Left lung (tissue), 14 donors: Measurements from ENCODE around the gene HIGD2A. TPM values are rescaled to one million over a fixed set of nuclear protein-coding genes. Genes with fewer than 3 reads are reported as not detected.

Experiments used
- ATAC-seq: fragments of 200-7000 bp; cut with Tn5 transposase; one replicate; pipeline ENCODE4 v1.9.1; 2020; ENCODE audit warnings: moderate library complexity
- DNase-seq, 4 donors: peaks; one replicate each; pipeline ENCODE4 v3.0.0-alpha.2; 2013 to 2020
- H3K27ac ChIP-seq, 2 donors: fragments of 200-600 bp; sonication (generic) in 1 of 2; one replicate each; pipeline versions ENCODE4 v1.5.0 to v1.8.0; 2020 to 2021
- H3K27me3 ChIP-seq, 2 donors: fragments of 200-600 bp; sonication (generic) in 1 of 2; one replicate each; pipeline versions ENCODE4 v1.5.0 to v1.8.0; 2020 to 2021
- H3K36me3 ChIP-seq, 2 donors: fragments of 200-600 bp; sonication (generic) in 1 of 2; one replicate each; pipeline versions ENCODE4 v1.5.0 to v1.8.0; 2020 to 2021
- H3K4me1 ChIP-seq, 2 donors: fragments of 200-600 bp; one replicate each; pipeline ENCODE4 v1.8.0; 2021
- H3K4me3 ChIP-seq, 2 donors: fragments of 200-600 bp; sonication (generic) in 1 of 2; one replicate each; pipeline versions ENCODE4 v1.5.0 to v1.8.0; 2020 to 2021; ENCODE audit warnings: mild to moderate bottlenecking in 1 of 2
- H3K9me3 ChIP-seq, 2 donors: fragments of 200-600 bp; sonication (generic) in 1 of 2; one replicate each; pipeline versions ENCODE4 v1.5.0 to v1.8.0; 2020 to 2021
- CTCF ChIP-seq, 2 donors: fragments of 200-600 bp; sonication (generic) in 1 of 2; IDR thresholded peaks; one replicate each; pipeline versions ENCODE4 v1.5.0 to v1.8.0; 2021; ENCODE audit warnings: antibody characterized with exemption in 2 of 2
- intact Hi-C, 2 donors: fragments of 100-400 bp; cut with DNase I; formaldehyde crosslinking; loops; one replicate each; pipeline versions ENCODE4 v1.11.2 to v1.14.2; 2022
- long read RNA-seq, 12 donors: library from polyadenylated mRNA in 2 of 12; unstranded in 2 of 12; transcript quantifications; one replicate each; pipeline ENCODE4 v2.0.0 and lab custom pipeline, GENCODE V29; 2019 to 2026
- polyA plus RNA-seq, 6 donors: library from polyadenylated mRNA; unstranded; fragments of 120-200 nt; gene quantifications; one replicate each; pipeline ENCODE4 v1.2.1, GENCODE V29; 2013; ENCODE audit not compliant: insufficient read length in 6 of 6
- total RNA-seq, 2 donors: library from RNA; stranded (reverse); fragmentation: NEBNext Ultra II Directional; extraction: Animal tissue kit (Norgen Biotek cat#: 25700); gene quantifications; one replicate each; pipeline ENCODE4 v1.2.1, GENCODE V29; 2021
- donor health status: DM: no; HTN: yes; CAD: no.
- donor health status: DM: no; HTN: no; CAD: no.

HIGD2A gene
- 100 to 1,000 TPM in 1 of 2 donors, 10 to 100 TPM in 1; 83.3 to 109 TPM for total RNA-seq
- 100 to 1,000 TPM in 2 of 6 donors, 10 to 100 TPM in 4; 77.7 to 110 (median 88.8) TPM for polyA plus RNA-seq
- long read RNA-seq, donor 1, transcript HIGD2A-201 (2 exons, 668 nt) = major isoform, 149 of 149 reads
- long read RNA-seq, donor 1, partial matches to known transcripts = 0 of 149 reads
- long read RNA-seq, donor 1, other reads (novel, unspliced or antisense) = 0 of 149 reads
- long read RNA-seq, donor 2, transcript HIGD2A-201 (2 exons, 668 nt) = major isoform, 106 of 165 reads
- long read RNA-seq, donor 2, partial matches to known transcripts = 59 of 165 reads
- long read RNA-seq, donor 2, other reads (novel, unspliced or antisense) = 0 of 165 reads
- long read RNA-seq, donor 3, transcript HIGD2A-201 (2 exons, 668 nt) = major isoform, 107 of 107 reads
- long read RNA-seq, donor 3, partial matches to known transcripts = 0 of 107 reads
- long read RNA-seq, donor 3, other reads (novel, unspliced or antisense) = 0 of 107 reads
- long read RNA-seq, donor 4, transcript HIGD2A-201 (2 exons, 668 nt) = major isoform, 141 of 143 reads
- long read RNA-seq, donor 4, partial matches to known transcripts = 0 of 143 reads
- long read RNA-seq, donor 4, other reads (novel, unspliced or antisense) = 2 of 143 reads
- long read RNA-seq, donor 5, transcript HIGD2A-201 (2 exons, 668 nt) = major isoform, 113 of 113 reads
- long read RNA-seq, donor 5, partial matches to known transcripts = 0 of 113 reads
- long read RNA-seq, donor 5, other reads (novel, unspliced or antisense) = 0 of 113 reads
- long read RNA-seq, donor 6, transcript HIGD2A-201 (2 exons, 668 nt) = major isoform, 109 of 109 reads
- long read RNA-seq, donor 6, partial matches to known transcripts = 0 of 109 reads
- long read RNA-seq, donor 6, other reads (novel, unspliced or antisense) = 0 of 109 reads
- long read RNA-seq, donor 7, transcript HIGD2A-201 (2 exons, 668 nt) = major isoform, 54 of 54 reads
- long read RNA-seq, donor 7, partial matches to known transcripts = 0 of 54 reads
- long read RNA-seq, donor 7, other reads (novel, unspliced or antisense) = 0 of 54 reads
- long read RNA-seq, donor 8, transcript HIGD2A-201 (2 exons, 668 nt) = major isoform, 55 of 73 reads
- long read RNA-seq, donor 8, partial matches to known transcripts = 18 of 73 reads
- long read RNA-seq, donor 8, other reads (novel, unspliced or antisense) = 0 of 73 reads
- long read RNA-seq, donor 9, partial matches to known transcripts = 0 of 2 reads
- long read RNA-seq, donor 9, other reads (novel, unspliced or antisense) = 0 of 2 reads
- long read RNA-seq, donor 10, transcript HIGD2A-201 (2 exons, 668 nt) = major isoform, 97 of 99 reads
- long read RNA-seq, donor 10, partial matches to known transcripts = 2 of 99 reads
- long read RNA-seq, donor 10, other reads (novel, unspliced or antisense) = 0 of 99 reads
- long read RNA-seq, donor 11, transcript HIGD2A-201 (2 exons, 668 nt) = major isoform, 149 of 149 reads
- long read RNA-seq, donor 11, partial matches to known transcripts = 0 of 149 reads
- long read RNA-seq, donor 11, other reads (novel, unspliced or antisense) = 0 of 149 reads
- long read RNA-seq, donor 12, transcript HIGD2A-201 (2 exons, 668 nt) = major isoform, 81 of 81 reads
- long read RNA-seq, donor 12, partial matches to known transcripts = 0 of 81 reads
- long read RNA-seq, donor 12, other reads (novel, unspliced or antisense) = 0 of 81 reads

- peak within 1 kb of the TSS; percentile 77 to 96 for H3K4me3 ChIP-seq
- no peaks in the 10 kb centered on the region for H3K9me3 ChIP-seq
- DNase-seq (peak; percentile 97 to 99 (median 98)), ATAC-seq (peak; percentile 96)
- H3K27ac ChIP-seq = peak within 1 kb of the TSS; percentile 90 to 93
- H3K27me3 ChIP-seq = no peaks in the 10 kb centered on the region
- H3K36me3 ChIP-seq = peaks cover 0 to 58% of the 10 kb centered on the region in 2 donors
- intact Hi-C loops = no loop called here
- TF ChIP-seq CTCF (IDR thresholded peaks at IDR 0.05) = no peak
- peaks cover 10 to 50% of the 10 kb centered on the region in 2 donors for H3K4me1 ChIP-seq
Measured at GRCh38 chr5:176388444-176389134, at the start of gene HIGD2A, which contains the start of gene NOP16. Gene HIGD2A (plus strand): TSS chr5:176388751. CDS start chr5:176388820, 69 bp downstream. Gene NOP16 (minus strand): TSS chr5:176388598. CDS start chr5:176388539, 59 bp downstream.

- no peak for DNase-seq
- no peak for ATAC-seq
- peaks cover 0 to 29% of the 10 kb centered on the region in 2 donors for H3K36me3 ChIP-seq
- TF ChIP-seq CTCF (IDR thresholded peaks at IDR 0.05) = no peak
- intact Hi-C loops = no loop called here
- no peak overlapping the region for H3K4me3 ChIP-seq
- no peak overlapping the region for H3K27ac ChIP-seq
- H3K9me3 ChIP-seq = no peaks in the 10 kb centered on the region
- no peaks in the 10 kb centered on the region for H3K27me3 ChIP-seq
- no peaks in the 10 kb centered on the region for H3K4me1 ChIP-seq
Measured at GRCh38 chr5:176339304-176339703, 49.2 kb upstream of the HIGD2A start.

GRCh38 chr5:176341325-176342157 lies 47.0 kb upstream of the HIGD2A start:
- Histone ChIP-seq H3K4me1 (no peaks in the 10 kb centered on the region), H3K27me3 (no peaks in the 10 kb centered on the region), H3K4me3 (no peak overlapping the region), H3K9me3 (no peaks in the 10 kb centered on the region), H3K27ac (no peak overlapping the region), H3K36me3 (peaks cover 0 to 40% of the 10 kb centered on the region in 2 donors)
- no peak for DNase-seq
- no peak for TF ChIP-seq CTCF (IDR thresholded peaks at IDR 0.05)
- ATAC-seq = no peak
- intact Hi-C loops = no loop called here
